GM06990 (cell line): ENCODE results near the gene NTNG1.

Experiments used
- DNase-seq: peaks from one replicate; pipeline ENCODE4 v3.0.0-alpha.2; 2011; ENCODE audit not compliant: insufficient read length; ENCODE audit errors: extremely low read depth
- H3K27me3 ChIP-seq: replicated peaks from 2 replicates; pipeline ENCODE4 v1.6.0; 2011; ENCODE audit warnings: low read length; ENCODE audit not compliant: control insufficient read depth, insufficient read depth
- H3K36me3 ChIP-seq: 2 replicates; pipeline ENCODE4 v1.5.1; 2011; ENCODE audit warnings: low read length; ENCODE audit not compliant: control insufficient read depth, insufficient read depth
- H3K4me3 ChIP-seq: replicated peaks from 2 replicates; pipeline ENCODE4 v1.5.1; 2011; ENCODE audit warnings: low read depth, mild to moderate bottlenecking, control low read depth, low read length
- CTCF ChIP-seq: IDR thresholded peaks from 2 replicates; pipeline ENCODE4 v1.5.1; 2011; ENCODE audit warnings: low read length, control low read depth, mild to moderate bottlenecking, inconsistent platforms; ENCODE audit not compliant: insufficient read depth, poor library complexity, severe bottlenecking

Gene NTNG1

GRCh38 chr1:107147843-107148242 lies 7.0 kb downstream of the NTNG1 start:
- H3K4me3 ChIP-seq = no peak overlapping the region

GRCh38 chr1:107149946-107150345 lies 9.1 kb downstream of the NTNG1 start:
- no peak overlapping the region for H3K4me3 ChIP-seq
- TF ChIP-seq CTCF = no peak
- H3K27me3 ChIP-seq = no peaks in the 10 kb centered on the region
- H3K36me3 ChIP-seq = no peaks in the 10 kb centered on the region
- no peak for DNase-seq

More at GRCh38 chr1:107147843-107148242, 7.0 kb downstream of the NTNG1 start:
- H3K36me3 ChIP-seq = no peaks in the 10 kb centered on the region
- DNase-seq = no peak
- no peak for TF ChIP-seq CTCF
- no peaks in the 10 kb centered on the region for H3K27me3 ChIP-seq

GRCh38 chr1:107151295-107151694 lies 10.5 kb downstream of the NTNG1 start:
- no peak for TF ChIP-seq CTCF
- no peaks in the 10 kb centered on the region for H3K36me3 ChIP-seq

GRCh38 chr1:107152395-107152794 lies 11.6 kb downstream of the NTNG1 start:
- no peaks in the 10 kb centered on the region for H3K27me3 ChIP-seq
- no peaks in the 10 kb centered on the region for H3K36me3 ChIP-seq
- no peak for DNase-seq
- no peak for TF ChIP-seq CTCF
- no peak overlapping the region for H3K4me3 ChIP-seq

More at GRCh38 chr1:107151295-107151694, 10.5 kb downstream of the NTNG1 start:
- no peak for DNase-seq
- H3K4me3 ChIP-seq = no peak overlapping the region
- no peaks in the 10 kb centered on the region for H3K27me3 ChIP-seq

GRCh38 chr1:107153014-107153413 lies 12.2 kb downstream of the NTNG1 start:
- no peaks in the 10 kb centered on the region for H3K36me3 ChIP-seq
- peak; percentile 28 for TF ChIP-seq CTCF

GRCh38 chr1:107158496-107158895 lies 17.7 kb downstream of the NTNG1 start:
- no peak for TF ChIP-seq CTCF
- no peak overlapping the region for H3K4me3 ChIP-seq

More at GRCh38 chr1:107153014-107153413, 12.2 kb downstream of the NTNG1 start:
- H3K27me3 ChIP-seq = no peaks in the 10 kb centered on the region
- peak; percentile 9 for DNase-seq
- no peak overlapping the region for H3K4me3 ChIP-seq

More at GRCh38 chr1:107158496-107158895, 17.7 kb downstream of the NTNG1 start:
- Histone ChIP-seq H3K36me3 (no peaks in the 10 kb centered on the region), H3K27me3 (no peaks in the 10 kb centered on the region)
- DNase-seq = no peak
